Measurements from ENCODE around the gene MYRFL. TPM values are rescaled to one million over a fixed set of nuclear protein-coding genes. Genes with fewer than 3 reads are reported as not detected.
A peak's percentile ranks its signal among the peaks of the same experiment; 100 is the strongest.

The MYRFL gene
- total RNA-seq, 3 donors from 2014 or later = 1.3 TPM; not detected in 2

DNA sequence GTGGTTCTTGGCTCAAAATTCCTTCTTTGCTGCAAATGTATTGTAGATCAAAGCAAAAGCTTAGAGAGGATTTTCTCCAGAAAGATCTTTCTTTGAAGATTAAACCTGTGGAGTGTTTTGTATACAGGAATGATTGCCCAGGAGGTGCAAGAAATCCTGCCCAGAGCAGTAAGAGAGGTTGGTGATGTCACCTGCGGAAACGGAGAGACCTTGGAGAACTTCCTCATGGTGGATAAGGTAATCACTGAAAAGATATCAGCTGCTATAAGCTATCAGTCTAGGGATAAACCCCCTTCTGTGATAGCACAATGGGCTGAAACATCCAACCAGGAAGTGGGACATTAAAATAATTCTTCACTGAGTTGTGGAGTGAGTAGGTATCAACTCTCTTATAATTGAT, 85.7 kb downstream of the MYRFL start:
- intact Hi-C loops (cut with DNase I; ENCODE audit: low total_unique reads) = no loop called here

GRCh38 chr12:69913526-69913925, 88.5 kb downstream of the MYRFL start:
- H3K4me1 ChIP-seq = no peaks in the 10 kb centered on the region
- DNase-seq (ENCODE audit: low spot score in 2 of 2) = no peak
- H3K27me3 ChIP-seq = no peaks in the 10 kb centered on the region
- TF ChIP-seq POLR2A (IDR thresholded peaks at IDR 0.05) (no peak), CTCF (IDR thresholded peaks at IDR 0.05) (no peak), POLR2AphosphoS5 (IDR thresholded peaks at IDR 0.05) (no peak)
- no peaks in the 10 kb centered on the region for H3K9me3 ChIP-seq
- no peak overlapping the region for H3K27ac ChIP-seq
- intact Hi-C loops (cut with DNase I; ENCODE audit: low total_unique reads) = no loop called here
- H3K36me3 ChIP-seq = no peaks in the 10 kb centered on the region
- no peak overlapping the region for H3K4me3 ChIP-seq

More for the DNA sequence above, 85.7 kb downstream of the MYRFL start:
- H3K27ac ChIP-seq = no peak overlapping the region
- TF ChIP-seq CTCF (IDR thresholded peaks at IDR 0.05) (no peak), POLR2A (IDR thresholded peaks at IDR 0.05) (no peak), POLR2AphosphoS5 (IDR thresholded peaks at IDR 0.05) (no peak)
- no peaks in the 10 kb centered on the region for H3K36me3 ChIP-seq
- no peaks in the 10 kb centered on the region for H3K4me1 ChIP-seq
- no peaks in the 10 kb centered on the region for H3K9me3 ChIP-seq
- DNase-seq (ENCODE audit: low spot score in 2 of 2) = no peak
- no peaks in the 10 kb centered on the region for H3K27me3 ChIP-seq
- H3K4me3 ChIP-seq = no peak overlapping the region

- H3K36me3 ChIP-seq = no peaks in the 10 kb centered on the region
- H3K4me1 ChIP-seq = no peaks in the 10 kb centered on the region
- intact Hi-C loops (cut with DNase I; ENCODE audit: low total_unique reads) = loop anchor here (5.0 kb wide), 1 partner anchor 289 kb away; no protein-coding TSS in a partner anchor
- no peaks in the 10 kb centered on the region for H3K9me3 ChIP-seq
- H3K4me3 ChIP-seq = no peak overlapping the region
- H3K27ac ChIP-seq = no peak overlapping the region
- H3K27me3 ChIP-seq = no peaks in the 10 kb centered on the region
- TF ChIP-seq CTCF (IDR thresholded peaks at IDR 0.05) (no peak), POLR2A (IDR thresholded peaks at IDR 0.05) (no peak), POLR2AphosphoS5 (IDR thresholded peaks at IDR 0.05) (no peak)
- DNase-seq (ENCODE audit: low spot score in 2 of 2) = no peak
Measured at GRCh38 chr12:69915964-69916363, 90.9 kb downstream of the MYRFL start.

GRCh38 chr12:69916544-69917235, 91.7 kb downstream of the MYRFL start:
- no peak for TF ChIP-seq POLR2AphosphoS5 (IDR thresholded peaks at IDR 0.05)
- TF ChIP-seq CTCF (IDR thresholded peaks at IDR 0.05) = no peak
- no peak for TF ChIP-seq POLR2A (IDR thresholded peaks at IDR 0.05)
- Histone ChIP-seq H3K27ac (peak overlapping the region; percentile 40 to 73), H3K9me3 (no peaks in the 10 kb centered on the region), H3K27me3 (no peaks in the 10 kb centered on the region), H3K36me3 (no peaks in the 10 kb centered on the region), H3K4me1 (no peaks in the 10 kb centered on the region), H3K4me3 (peak overlapping the region in 1 of 3 donors; percentile 9)
- no peak for DNase-seq (ENCODE audit: low spot score in 2 of 2)
- intact Hi-C loops (cut with DNase I; ENCODE audit: low total_unique reads) = loop anchor here (5.0 kb wide), 1 partner anchor 289 kb away; no protein-coding TSS in a partner anchor

GRCh38 chr12:69918287-69918686, 93.3 kb downstream of the MYRFL start:
- H3K4me1 ChIP-seq = no peaks in the 10 kb centered on the region
- H3K27me3 ChIP-seq = no peaks in the 10 kb centered on the region
- intact Hi-C loops (cut with DNase I; ENCODE audit: low total_unique reads) = loop anchor here (5.0 kb wide), 1 partner anchor 291 kb away; no protein-coding TSS in a partner anchor
- H3K4me3 ChIP-seq = no peak overlapping the region
- TF ChIP-seq POLR2A (IDR thresholded peaks at IDR 0.05) (no peak), CTCF (IDR thresholded peaks at IDR 0.05) (no peak), POLR2AphosphoS5 (IDR thresholded peaks at IDR 0.05) (no peak)
- DNase-seq (ENCODE audit: low spot score in 2 of 2) = no peak
- H3K9me3 ChIP-seq = no peaks in the 10 kb centered on the region
- no peak overlapping the region for H3K27ac ChIP-seq
- no peaks in the 10 kb centered on the region for H3K36me3 ChIP-seq

Data from breast epithelium (tissue), 4 donors.